SK-N-SH (cell line): ENCODE measurements around the gene KLHL18.

Experiments
- MEF2A ChIP-seq: IDR thresholded peaks from 2 replicates; pipeline ENCODE4 v1.4.0; 2012; ENCODE audit warnings: low read depth, borderline replicate concordance
- YY1 ChIP-seq: IDR thresholded peaks from 2 replicates; pipeline ENCODE4 v1.4.0; 2012; ENCODE audit warnings: low read depth, mild to moderate bottlenecking
- TF ChIP-seq, protein P1 (sequence below): fragments of 200-600 bp; sonication (generic); IDR thresholded peaks from 2 replicates; pipeline ENCODE4 v1.6.1; 2017; ENCODE audit warnings: antibody characterized with exemption, mild to moderate bottlenecking, moderate library complexity
- TF ChIP-seq, protein P2 (sequence below): IDR thresholded peaks from 2 replicates; pipeline ENCODE4 v1.4.0; 2012; ENCODE audit warnings: low read depth, borderline replicate concordance
- TF ChIP-seq, protein P3 (sequence below): IDR thresholded peaks from 2 replicates; pipeline ENCODE4 v1.4.0; 2012; ENCODE audit warnings: low read depth, borderline replicate concordance
- TF ChIP-seq, protein P4 (sequence below): fragments of 150-350 bp; IDR thresholded peaks from 2 replicates; pipeline ENCODE4 v1.6.1; 2017; ENCODE audit warnings: antibody characterized with exemption, low read length, low read depth, borderline replicate concordance

DNA sequence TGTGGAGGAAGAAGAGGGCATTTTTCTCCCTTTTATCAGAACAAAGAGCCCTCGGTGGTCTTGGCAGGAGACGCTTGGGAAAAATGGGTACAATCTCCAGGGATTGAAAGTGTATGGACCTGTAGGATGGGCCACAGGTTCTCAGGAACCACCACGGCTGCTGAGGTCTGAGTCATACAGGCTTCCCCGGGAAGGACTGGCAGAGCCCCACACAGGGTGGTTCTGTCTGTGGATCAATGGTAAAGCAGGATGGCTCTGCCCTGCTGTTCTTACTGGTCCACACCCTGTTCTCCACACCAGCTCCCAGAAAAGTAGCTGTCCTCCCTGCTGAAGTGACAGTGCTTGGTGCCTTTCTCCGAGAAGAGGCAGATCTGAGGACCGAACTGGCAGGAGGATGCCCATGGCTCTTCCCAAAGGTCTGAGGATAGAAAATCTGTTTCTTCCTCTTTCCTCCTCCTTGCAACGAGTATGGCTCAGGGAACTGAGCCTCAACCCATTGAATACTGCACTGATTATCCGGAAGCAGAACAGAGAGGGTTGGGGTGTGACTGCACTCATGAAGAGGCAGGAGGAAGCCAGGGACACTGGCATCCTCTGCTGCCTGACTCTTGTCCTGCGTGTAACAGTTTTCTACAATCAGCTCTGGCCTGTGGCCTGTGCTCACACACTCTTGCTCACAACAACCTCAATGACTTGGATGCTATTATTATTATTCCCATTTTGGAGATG lies 39.2 kb upstream of the KLHL18 start:
- TF ChIP-seq, protein P1, sequence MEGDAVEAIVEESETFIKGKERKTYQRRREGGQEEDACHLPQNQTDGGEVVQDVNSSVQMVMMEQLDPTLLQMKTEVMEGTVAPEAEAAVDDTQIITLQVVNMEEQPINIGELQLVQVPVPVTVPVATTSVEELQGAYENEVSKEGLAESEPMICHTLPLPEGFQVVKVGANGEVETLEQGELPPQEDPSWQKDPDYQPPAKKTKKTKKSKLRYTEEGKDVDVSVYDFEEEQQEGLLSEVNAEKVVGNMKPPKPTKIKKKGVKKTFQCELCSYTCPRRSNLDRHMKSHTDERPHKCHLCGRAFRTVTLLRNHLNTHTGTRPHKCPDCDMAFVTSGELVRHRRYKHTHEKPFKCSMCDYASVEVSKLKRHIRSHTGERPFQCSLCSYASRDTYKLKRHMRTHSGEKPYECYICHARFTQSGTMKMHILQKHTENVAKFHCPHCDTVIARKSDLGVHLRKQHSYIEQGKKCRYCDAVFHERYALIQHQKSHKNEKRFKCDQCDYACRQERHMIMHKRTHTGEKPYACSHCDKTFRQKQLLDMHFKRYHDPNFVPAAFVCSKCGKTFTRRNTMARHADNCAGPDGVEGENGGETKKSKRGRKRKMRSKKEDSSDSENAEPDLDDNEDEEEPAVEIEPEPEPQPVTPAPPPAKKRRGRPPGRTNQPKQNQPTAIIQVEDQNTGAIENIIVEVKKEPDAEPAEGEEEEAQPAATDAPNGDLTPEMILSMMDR, result no peak
- TF ChIP-seq MEF2A (no peak), YY1 (no peak)
- TF ChIP-seq, protein P2, sequence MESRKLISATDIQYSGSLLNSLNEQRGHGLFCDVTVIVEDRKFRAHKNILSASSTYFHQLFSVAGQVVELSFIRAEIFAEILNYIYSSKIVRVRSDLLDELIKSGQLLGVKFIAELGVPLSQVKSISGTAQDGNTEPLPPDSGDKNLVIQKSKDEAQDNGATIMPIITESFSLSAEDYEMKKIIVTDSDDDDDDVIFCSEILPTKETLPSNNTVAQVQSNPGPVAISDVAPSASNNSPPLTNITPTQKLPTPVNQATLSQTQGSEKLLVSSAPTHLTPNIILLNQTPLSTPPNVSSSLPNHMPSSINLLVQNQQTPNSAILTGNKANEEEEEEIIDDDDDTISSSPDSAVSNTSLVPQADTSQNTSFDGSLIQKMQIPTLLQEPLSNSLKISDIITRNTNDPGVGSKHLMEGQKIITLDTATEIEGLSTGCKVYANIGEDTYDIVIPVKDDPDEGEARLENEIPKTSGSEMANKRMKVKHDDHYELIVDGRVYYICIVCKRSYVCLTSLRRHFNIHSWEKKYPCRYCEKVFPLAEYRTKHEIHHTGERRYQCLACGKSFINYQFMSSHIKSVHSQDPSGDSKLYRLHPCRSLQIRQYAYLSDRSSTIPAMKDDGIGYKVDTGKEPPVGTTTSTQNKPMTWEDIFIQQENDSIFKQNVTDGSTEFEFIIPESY, result no peak
- TF ChIP-seq, protein P3, sequence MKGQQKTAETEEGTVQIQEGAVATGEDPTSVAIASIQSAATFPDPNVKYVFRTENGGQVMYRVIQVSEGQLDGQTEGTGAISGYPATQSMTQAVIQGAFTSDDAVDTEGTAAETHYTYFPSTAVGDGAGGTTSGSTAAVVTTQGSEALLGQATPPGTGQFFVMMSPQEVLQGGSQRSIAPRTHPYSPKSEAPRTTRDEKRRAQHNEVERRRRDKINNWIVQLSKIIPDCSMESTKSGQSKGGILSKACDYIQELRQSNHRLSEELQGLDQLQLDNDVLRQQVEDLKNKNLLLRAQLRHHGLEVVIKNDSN, result no peak
- TF ChIP-seq, protein P4, sequence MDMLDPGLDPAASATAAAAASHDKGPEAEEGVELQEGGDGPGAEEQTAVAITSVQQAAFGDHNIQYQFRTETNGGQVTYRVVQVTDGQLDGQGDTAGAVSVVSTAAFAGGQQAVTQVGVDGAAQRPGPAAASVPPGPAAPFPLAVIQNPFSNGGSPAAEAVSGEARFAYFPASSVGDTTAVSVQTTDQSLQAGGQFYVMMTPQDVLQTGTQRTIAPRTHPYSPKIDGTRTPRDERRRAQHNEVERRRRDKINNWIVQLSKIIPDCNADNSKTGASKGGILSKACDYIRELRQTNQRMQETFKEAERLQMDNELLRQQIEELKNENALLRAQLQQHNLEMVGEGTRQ, result no peak
